ENCODE results near the gene DVL2.

DNA sequence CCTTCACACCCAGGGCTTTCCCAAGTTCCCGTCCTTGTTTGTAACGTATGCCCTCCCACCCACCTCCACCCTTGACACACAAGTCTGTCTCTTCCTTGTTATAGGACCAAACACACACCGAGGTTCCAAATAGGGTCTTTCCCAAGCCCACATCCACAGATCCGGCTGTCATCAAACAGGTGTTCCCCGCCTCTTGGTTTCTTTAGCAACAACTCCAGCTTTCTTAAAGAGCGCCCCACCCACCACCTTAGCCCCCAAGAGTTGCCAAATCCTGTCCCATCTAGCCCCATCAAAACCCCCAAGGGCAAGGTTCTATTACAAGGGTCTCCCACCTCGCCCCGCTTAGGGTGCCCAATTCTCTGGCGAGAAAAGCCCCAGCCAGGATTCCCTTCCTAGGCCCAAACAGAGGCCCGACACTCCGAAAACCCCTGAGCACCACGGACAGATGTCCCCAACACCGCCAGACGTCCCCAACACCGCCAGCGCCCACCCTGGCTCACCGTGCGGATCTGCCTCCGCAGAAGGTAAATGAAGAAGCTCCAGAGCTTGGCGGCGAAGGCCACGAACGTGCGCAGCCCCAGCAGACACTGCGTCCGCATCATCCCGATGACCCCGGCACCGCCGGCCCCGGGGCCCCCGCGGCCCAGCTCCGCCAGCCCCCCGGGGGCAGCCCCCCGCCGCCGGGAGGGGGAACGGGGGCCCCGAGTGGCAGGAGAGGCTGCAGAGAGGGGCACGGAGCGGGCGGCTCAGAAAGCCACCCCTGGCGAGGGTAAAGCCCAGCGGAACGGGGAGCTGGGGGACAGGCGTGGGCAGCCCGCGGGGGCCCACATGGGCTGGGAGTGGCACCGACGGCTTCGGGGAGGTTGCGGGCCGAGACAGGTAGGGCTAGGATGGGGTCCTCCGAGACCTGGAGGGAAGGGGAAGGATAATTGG lies 16.6 kb upstream of the DVL2 start:
- no peak for TF ChIP-seq ZNF565 (CRISPR knock-in tag; conservative IDR thresholded peaks at IDR 0.05; ENCODE audit: low read depth)
- TF ChIP-seq OSR1 (CRISPR knock-in tag; IDR thresholded peaks at IDR 0.05), result no peak
- no peak for TF ChIP-seq RARB (CRISPR knock-in tag; IDR thresholded peaks at IDR 0.05)
- no peak for TF ChIP-seq ZFP3 (CRISPR knock-in tag; IDR thresholded peaks at IDR 0.05)
- no peak for TF ChIP-seq PPARA (CRISPR knock-in tag; IDR thresholded peaks at IDR 0.05; ENCODE audit: borderline replicate concordance)
